ENCODE data around the gene GALNT2.

GALNT2 gene

GRCh38 chr1:230066466-230067404, at the start of gene GALNT2:
Gene GALNT2, plus strand, starts transcription at chr1:230067238. Its CDS starts 43 bp downstream, at chr1:230067281.
- Histone ChIP-seq H3K9me2 (replicated peaks; ENCODE audit: insufficient read depth, low read length) (no peaks in the 10 kb centered on the region), H3K4me2 (ENCODE audit: low read depth, low read length) (peak within 1 kb of the TSS; percentile 95), H3F3A (ENCODE audit: insufficient read depth, low read length) (peaks cover 17% of the 10 kb centered on the region), H3K27me3 (replicated peaks; ENCODE audit: insufficient read depth, low read length) (no peaks in the 10 kb centered on the region), H3K79me2 (ENCODE audit: low read length) (peaks cover 44% of the 10 kb centered on the region), H3K27ac (ENCODE audit: low read length) (peak within 1 kb of the TSS; percentile 77), H3K9me3 (replicated peaks; ENCODE audit: insufficient read depth, low read length) (no peaks in the 10 kb centered on the region), H2AFZ (ENCODE audit: low read length) (peak within 1 kb of the TSS; percentile 95), H3K4me3 (ENCODE audit: low read length) (peak within 1 kb of the TSS; percentile 90), H4K20me1 (ENCODE audit: insufficient read depth, low read length) (peaks cover 9% of the 10 kb centered on the region; the same call in 1 of the 2 replicates), H3K9ac (ENCODE audit: low read length) (peak within 1 kb of the TSS; percentile 91), H3K4me1 (ENCODE audit: low read length) (peaks cover 6% of the 10 kb centered on the region; the same call in 1 of the 2 replicates), H3K36me3 (replicated peaks; ENCODE audit: insufficient read depth, low read length) (no peaks in the 10 kb centered on the region)
- TF ChIP-seq EZH2phosphoT487 (IDR thresholded peaks at IDR 0.05; ENCODE audit: low read length), result no peak
- TF ChIP-seq CTCF (IDR thresholded peaks at IDR 0.05; ENCODE audit: low read length), result no peak
- TF ChIP-seq EZH2 (optimal IDR thresholded peaks at IDR 0.05; ENCODE audit: low read depth, low read length), result no peak
- peak; percentile 96 for DNase-seq

GRCh38 chr1:230020451-230020850, 46.6 kb upstream of the GALNT2 start:
- Histone ChIP-seq H4K20me1 (ENCODE audit: insufficient read depth, low read length) (no peaks in the 10 kb centered on the region), H3K9me2 (replicated peaks; ENCODE audit: insufficient read depth, low read length) (no peaks in the 10 kb centered on the region), H3F3A (ENCODE audit: insufficient read depth, low read length) (no peaks in the 10 kb centered on the region), H3K36me3 (replicated peaks; ENCODE audit: insufficient read depth, low read length) (no peaks in the 10 kb centered on the region), H3K4me3 (ENCODE audit: low read length) (no peak overlapping the region), H3K79me2 (ENCODE audit: low read length) (no peaks in the 10 kb centered on the region), H2AFZ (ENCODE audit: low read length) (no peak overlapping the region), H3K27ac (ENCODE audit: low read length) (no peak overlapping the region), H3K4me2 (ENCODE audit: low read depth, low read length) (no peak overlapping the region), H3K27me3 (replicated peaks; ENCODE audit: insufficient read depth, low read length) (no peaks in the 10 kb centered on the region), H3K4me1 (ENCODE audit: low read length) (no peaks in the 10 kb centered on the region), H3K9me3 (replicated peaks; ENCODE audit: insufficient read depth, low read length) (no peaks in the 10 kb centered on the region), H3K9ac (ENCODE audit: low read length) (no peak overlapping the region)
- TF ChIP-seq CTCF (IDR thresholded peaks at IDR 0.05; ENCODE audit: low read length) (no peak), EZH2 (optimal IDR thresholded peaks at IDR 0.05; ENCODE audit: low read depth, low read length) (no peak), EZH2phosphoT487 (IDR thresholded peaks at IDR 0.05; ENCODE audit: low read length) (no peak)
- DNase-seq, result no peak

- Histone ChIP-seq H3K9me2 (replicated peaks; ENCODE audit: insufficient read depth, low read length) (no peaks in the 10 kb centered on the region), H3K4me1 (ENCODE audit: low read length) (no peaks in the 10 kb centered on the region), H3K9ac (ENCODE audit: low read length) (no peak overlapping the region), H3K9me3 (replicated peaks; ENCODE audit: insufficient read depth, low read length) (no peaks in the 10 kb centered on the region), H3F3A (ENCODE audit: insufficient read depth, low read length) (no peaks in the 10 kb centered on the region), H3K27me3 (replicated peaks; ENCODE audit: insufficient read depth, low read length) (no peaks in the 10 kb centered on the region), H2AFZ (ENCODE audit: low read length) (no peak overlapping the region), H3K4me2 (ENCODE audit: low read depth, low read length) (no peak overlapping the region), H3K36me3 (replicated peaks; ENCODE audit: insufficient read depth, low read length) (no peaks in the 10 kb centered on the region), H3K79me2 (ENCODE audit: low read length) (no peaks in the 10 kb centered on the region), H3K27ac (ENCODE audit: low read length) (no peak overlapping the region), H3K4me3 (ENCODE audit: low read length) (no peak overlapping the region), H4K20me1 (ENCODE audit: insufficient read depth, low read length) (no peaks in the 10 kb centered on the region)
- DNase-seq, result no peak
- TF ChIP-seq CTCF (IDR thresholded peaks at IDR 0.05; ENCODE audit: low read length) (no peak), EZH2 (optimal IDR thresholded peaks at IDR 0.05; ENCODE audit: low read depth, low read length) (no peak), EZH2phosphoT487 (IDR thresholded peaks at IDR 0.05; ENCODE audit: low read length) (no peak)
Observed at GRCh38 chr1:230022666-230023380, 44.2 kb upstream of the GALNT2 start.

Measured in MM.1S (cell line).